Activated CD4-positive, alpha-beta T cell treated with anti-CD3 and anti-CD28 coated beads for 4 hours (primary cell): ENCODE results near the gene SERPINH1.

Experiments used
- DNase-seq, 2 donors: peaks; one replicate each; pipeline ENCODE4 v3.0.0-alpha.2; 2020

Gene SERPINH1

DNA sequence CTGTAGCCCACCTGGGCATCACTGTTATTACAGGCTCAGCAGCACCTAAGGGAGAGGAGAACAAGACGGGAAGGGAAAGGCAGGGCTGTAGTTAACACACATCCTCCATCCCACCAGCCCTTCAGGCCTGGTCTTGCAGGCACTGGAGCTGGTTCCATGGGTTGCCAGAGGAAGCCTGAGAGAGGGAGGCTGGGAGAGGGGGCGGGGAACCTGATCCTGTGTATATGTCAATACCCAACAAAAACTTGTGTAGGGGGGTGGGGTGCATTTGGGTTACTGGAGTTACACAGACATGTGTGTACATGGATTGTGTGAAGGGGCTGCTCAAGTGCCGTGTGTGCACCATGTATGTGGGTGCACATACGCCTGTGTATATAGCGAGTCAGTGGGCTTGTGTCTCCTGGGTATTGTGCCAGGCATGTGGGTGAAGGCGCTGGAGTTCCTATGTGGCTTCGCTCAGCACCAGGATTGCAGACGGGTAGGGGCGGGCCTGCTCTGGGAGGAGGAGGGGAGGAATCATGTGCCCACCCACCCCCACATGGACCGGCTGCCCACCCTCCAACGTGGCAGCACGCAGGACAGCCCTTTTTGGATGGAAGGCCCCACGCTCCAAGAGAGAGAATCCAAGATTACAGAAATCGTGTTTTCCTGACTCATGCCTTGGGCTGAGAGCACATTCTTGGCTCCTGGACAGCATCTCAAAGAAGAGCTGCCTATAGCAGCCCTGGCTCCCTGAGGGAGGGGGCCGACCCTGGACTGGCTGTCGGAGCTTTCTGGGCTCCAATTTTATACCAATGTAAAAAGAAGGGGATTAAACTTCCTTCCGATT is 4.2 kb upstream of the SERPINH1 start:
- DNase-seq, result no peak

DNA sequence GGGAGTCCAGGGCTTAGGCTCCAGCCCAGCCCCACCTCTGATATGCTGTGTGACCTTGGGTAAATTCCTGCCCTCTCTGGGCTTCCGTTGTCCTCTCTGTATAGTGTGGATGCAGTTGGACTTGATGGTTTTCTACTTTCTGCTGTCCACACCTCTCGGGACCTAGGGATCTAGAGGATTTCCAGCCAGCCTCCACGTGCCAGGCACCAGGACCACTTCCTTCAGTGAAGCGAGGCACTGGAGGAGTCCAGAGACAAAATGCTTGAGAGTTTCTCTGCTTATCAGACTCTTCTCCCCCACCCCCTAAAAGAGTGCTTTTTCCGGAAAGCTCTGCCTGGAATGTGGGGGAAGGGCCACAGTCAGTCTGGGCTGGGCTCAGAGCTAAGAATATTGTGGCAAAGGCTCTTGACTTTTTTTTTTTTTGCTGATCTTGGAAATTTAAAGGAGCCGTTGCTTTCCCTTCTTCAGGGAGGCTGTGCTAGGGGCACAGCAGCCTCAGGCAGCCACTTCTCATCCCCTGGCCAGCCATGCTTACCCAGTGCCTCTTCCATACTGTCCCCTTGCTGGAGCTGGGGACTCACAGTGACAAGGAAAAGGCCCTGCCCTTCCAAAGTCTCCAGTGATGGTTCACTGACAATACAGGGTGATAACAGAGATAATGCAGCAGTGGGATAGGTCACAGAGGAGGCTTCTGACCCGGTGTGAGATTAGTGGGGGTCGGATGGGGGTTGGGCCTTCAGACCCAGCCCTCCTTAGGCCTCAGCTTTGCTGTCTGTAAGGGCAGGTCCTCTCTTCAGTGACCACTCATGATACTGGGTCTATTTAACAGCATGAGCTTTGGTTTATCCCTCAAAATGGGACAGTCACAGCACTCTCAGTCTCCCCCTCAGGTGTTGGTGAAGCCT is 2.9 kb upstream of the SERPINH1 start:
- no peak for DNase-seq

DNA sequence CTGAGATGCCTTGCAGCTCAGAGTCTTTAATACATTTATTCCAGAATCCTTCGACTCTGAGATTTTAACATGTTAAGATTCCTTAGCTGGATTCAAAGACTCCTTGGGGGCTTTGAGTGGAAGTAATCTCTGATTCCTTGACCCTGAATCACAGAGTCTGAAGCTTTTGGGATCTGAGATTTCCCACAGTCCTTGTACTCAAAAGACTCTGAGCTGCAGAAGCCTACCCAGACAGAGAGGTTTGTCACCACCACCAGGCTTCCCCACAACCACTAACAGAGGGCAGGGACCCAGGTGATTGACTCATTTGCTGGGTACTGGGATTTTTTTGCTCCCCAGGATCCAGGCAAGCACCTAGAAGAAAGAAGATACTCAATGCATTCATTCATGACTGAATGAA is 1.4 kb upstream of the SERPINH1 start:
- no peak for DNase-seq

GRCh38 chr11:75561426-75562047 is 516 bp upstream of the SERPINH1 start:
- DNase-seq, result no peak

DNA sequence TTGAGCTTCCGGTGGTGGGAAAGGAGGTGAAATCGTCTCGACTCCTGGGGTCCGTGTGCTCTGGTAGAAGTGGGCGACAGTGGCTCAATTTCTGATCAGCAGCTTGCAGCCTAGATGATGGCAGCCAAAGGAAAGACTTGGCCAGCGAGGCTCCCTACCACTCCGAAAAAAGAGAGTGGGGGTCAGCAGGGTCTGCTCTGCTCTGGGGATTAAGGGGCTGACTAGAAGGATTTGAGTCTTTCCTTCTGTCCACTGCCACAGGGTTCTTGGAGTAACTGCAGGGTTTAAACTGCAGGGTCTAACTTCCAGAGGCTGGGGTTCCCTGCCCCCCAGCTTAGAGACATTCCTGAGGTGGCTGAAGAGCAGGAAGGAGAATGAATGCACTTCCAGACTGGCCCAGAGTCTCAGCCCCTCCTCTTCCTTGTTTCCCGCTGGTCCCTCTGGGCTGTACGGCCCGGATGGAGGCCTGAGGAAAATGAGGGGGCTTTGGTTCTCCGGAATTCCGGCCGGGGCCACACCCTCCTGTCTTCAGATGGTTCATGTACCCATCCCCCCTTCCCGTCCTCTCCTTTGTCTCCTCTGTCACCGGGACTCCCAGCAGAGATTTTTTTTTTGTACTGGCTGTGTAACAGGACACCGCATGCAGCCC is 907 bp downstream of the SERPINH1 start:
- no peak for DNase-seq

DNA sequence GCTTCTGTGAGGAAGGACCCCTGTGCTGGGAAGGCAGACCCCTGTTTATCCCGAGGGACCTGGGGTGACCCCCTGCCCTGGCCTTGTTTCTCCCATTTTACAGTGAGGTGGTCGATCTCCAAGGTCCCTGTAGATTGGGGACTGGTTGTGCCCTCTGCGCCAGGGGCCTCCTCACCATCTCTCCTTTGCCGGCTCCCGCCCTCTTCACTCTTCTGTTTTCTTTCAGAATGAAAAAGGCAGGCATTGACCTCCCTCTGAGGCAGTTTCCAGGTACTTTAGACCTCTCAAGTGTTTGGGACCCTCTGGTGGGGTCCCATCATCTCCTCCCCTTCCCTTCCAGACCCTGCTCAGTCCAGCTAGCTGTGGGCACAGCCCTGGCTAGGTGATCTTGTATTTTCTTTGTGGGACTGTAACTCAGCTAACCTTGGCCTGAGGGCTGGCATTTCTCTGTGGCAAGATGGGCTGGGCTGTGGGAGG is 1.5 kb downstream of the SERPINH1 start:
- DNase-seq, result no peak

DNA sequence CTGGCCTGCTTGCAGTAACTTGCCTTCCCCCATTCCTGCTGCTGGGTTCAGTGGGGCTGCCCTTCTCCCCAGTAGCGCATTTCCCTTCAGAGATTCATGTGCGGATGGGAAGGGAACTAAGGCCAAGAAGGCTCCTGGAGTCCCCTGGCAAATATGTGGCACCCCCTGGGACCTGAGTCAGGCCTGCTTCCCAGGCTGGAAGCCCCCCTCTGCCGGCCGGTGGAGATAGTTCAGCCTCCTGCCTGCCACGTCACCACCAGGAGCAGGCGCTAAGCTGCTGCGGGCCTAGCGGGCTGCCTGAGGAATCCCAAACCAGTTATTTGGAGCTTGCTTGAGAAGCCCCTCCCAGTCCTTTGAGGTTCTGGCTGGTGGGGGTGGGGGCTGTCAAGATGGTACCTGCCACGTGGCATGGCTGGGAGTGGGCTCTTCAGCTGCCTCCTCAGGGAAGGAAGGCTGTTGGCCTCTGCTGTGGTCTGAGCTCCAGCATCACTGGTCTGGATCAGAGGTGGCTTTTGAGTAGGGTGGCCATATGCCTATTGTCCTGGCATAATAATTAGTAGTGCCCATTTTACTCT is 2.0 kb downstream of the SERPINH1 start:
- no peak for DNase-seq

DNA sequence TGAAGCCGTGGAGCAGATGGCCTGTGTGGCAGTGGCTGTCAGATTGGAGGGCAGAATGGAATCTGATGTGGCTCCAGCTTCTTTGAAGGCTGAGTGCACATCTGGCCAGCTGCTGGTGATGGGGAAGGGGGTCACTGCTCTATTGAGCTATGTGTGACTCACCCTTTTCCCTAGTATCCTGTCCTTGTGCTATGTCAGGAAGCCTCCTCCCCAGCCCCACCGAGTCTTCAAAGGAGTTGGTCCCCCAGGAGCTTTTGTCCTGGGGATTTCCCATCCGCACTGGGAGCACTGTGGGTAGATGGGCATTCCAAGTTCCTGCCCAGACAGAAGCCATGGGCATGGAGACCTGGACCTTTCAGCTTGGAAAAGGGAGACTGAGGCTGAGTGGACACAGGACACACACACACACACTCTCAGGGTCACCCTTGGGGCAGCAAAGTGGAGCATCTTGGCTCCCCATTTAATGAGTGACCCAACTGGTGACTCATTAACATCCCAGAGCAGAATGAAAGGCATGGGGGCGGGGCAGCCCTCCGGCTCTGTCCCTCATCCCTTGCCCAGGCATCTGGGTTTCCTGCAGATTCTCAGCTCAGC is 3.3 kb downstream of the SERPINH1 start:
- no peak for DNase-seq

GRCh38 chr11:75565916-75566762 is 4.1 kb downstream of the SERPINH1 start:
- DNase-seq, result no peak

DNA sequence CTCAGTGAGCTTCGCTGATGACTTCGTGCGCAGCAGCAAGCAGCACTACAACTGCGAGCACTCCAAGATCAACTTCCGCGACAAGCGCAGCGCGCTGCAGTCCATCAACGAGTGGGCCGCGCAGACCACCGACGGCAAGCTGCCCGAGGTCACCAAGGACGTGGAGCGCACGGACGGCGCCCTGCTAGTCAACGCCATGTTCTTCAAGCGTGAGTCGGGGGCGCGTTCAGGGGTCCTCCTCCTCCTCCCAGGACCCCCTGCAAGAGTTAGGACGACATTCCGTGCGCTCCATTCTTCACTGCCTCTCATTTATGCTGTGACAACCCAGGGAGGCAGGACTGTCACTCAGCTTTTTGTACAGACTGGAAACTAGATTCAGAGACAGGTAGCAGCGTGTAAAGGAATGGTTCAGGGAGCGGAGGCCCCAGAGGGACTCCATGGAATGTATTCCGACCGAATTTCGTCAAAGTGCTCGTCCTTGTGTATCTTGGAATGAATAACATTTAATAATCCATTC is 4.8 kb downstream of the SERPINH1 start:
- no peak for DNase-seq

DNA sequence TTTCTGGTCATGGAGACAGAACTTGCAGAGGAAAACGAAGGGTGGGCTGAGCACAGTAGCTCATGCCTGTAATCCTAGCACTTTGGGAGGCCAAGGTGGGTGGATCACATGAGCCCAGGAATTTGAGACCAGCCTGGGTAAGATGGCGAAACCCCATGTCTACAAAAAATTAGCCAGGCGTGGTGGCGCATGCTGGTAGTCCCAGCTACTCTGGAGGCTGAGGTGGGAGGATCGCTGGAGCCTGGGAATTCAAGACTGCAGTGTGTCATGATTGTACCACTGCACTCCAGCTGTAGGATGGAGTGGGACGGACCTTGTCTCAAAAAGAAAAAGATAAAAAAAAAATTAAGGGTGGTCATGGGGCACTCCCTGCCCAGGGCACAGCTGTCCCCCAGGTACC is 5.9 kb downstream of the SERPINH1 start:
- DNase-seq, result no peak

DNA sequence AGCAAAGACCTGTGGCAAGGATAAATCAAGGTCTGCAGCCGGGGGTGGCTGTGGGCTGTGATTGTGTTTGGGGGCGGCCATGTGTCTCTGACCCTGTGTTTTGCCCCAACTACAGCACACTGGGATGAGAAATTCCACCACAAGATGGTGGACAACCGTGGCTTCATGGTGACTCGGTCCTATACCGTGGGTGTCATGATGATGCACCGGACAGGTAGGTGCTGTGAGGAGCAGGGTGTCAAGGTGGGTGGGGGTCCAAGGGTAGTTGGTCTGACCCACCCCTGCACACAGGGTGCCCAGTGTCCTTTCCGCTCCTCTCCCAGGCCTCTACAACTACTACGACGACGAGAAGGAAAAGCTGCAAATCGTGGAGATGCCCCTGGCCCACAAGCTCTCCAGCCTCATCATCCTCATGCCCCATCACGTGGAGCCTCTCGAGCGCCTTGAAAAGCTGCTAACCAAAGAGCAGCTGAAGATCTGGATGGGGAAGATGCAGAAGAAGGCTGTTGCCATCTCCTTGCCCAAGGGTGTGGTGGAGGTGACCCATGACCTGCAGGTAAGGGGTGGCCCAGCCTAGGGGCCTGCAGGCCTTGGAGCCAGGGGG is 6.7 kb downstream of the SERPINH1 start:
- no peak for DNase-seq

- no peak for DNase-seq
Measured at GRCh38 chr11:75570559-75571139, 8.6 kb downstream of the SERPINH1 start.

DNA sequence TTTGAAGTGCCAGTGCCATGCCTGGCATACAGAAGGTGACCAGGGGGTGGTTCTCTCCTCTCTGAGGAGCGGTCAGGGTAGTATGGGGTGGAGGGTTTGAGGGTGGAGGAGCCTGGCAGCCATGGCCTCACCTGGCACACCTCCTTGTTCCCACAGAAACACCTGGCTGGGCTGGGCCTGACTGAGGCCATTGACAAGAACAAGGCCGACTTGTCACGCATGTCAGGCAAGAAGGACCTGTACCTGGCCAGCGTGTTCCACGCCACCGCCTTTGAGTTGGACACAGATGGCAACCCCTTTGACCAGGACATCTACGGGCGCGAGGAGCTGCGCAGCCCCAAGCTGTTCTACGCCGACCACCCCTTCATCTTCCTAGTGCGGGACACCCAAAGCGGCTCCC is 9.6 kb downstream of the SERPINH1 start:
- DNase-seq, result no peak

DNA sequence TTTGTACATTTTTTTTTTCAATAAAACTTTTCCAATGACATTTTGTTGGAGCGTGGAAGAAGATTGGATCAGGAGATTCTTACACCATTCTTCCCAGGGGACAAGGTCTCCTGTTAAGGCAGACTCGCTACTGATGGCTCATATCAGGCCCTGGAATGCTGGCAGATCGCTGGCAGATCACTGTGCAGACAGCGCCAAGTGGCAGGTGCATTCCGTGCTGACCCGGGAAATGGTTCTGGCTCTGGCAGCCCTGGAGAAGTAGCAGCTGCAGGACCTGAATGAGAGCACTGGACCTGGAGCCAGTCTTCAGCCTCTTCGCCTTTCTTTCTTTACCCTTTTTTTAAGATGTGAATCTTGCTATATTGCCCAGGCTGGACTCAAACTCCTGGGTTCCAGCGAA is 10.7 kb downstream of the SERPINH1 start:
- DNase-seq, result no peak

GRCh38 chr11:75574698-75575602 is 12.9 kb downstream of the SERPINH1 start:
- DNase-seq, result no peak

GRCh38 chr11:75576017-75576416 is 14.0 kb downstream of the SERPINH1 start:
- DNase-seq, result no peak

GRCh38 chr11:75576499-75576918 is 14.5 kb downstream of the SERPINH1 start:
- no peak for DNase-seq

DNA sequence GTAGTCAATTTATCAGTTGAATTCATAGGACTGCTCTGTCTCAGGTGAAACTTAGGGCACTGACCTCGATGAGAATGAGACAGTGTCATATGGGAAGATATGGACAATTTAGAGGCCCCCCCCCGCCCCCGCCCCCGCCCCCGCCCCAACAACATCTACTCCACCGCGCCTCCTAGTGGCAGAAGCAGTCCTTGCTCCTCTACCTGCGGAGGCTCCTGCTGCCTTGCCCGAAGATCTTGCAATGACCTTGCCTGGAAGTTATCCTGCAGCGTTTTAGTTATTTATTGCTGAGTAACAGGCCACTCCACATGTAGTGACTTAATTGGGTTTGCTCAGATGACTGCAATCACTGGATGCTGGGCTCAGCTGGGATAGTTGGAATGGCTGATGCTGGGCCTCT is 15.2 kb downstream of the SERPINH1 start:
- DNase-seq, result peak; percentile 63 to 68
